PC-3 (cell line): ENCODE measurements around the gene NDE1. TPM values are rescaled to one million over a fixed set of nuclear protein-coding genes. Genes with fewer than 3 reads are reported as not detected.

Source experiments
- ATAC-seq: fragments of 200-7000 bp; cut with Tn5 transposase; 2 replicates; pipeline ENCODE4 v1.9.1; 2020; ENCODE audit warnings: mild to moderate bottlenecking, moderate library complexity
- BruUV-seq: library from RNA; stranded (reverse); fragments of 400-500 nt; replicated peaks from 2 replicates; lab custom pipeline; 2021; lab: Mats Ljungman, UMichigan
- CTCF ChIA-PET: fragments of 300-600 bp; sonication (Branson Sonifier 250); formaldehyde crosslinking; loops from one replicate; lab custom pipeline; 2022; ENCODE audit warnings: antibody characterized with exemption; lab: Charles Lee
- POLR2A ChIA-PET: fragments of 300-600 bp; sonication (Branson Sonifier 250); formaldehyde crosslinking; loops from one replicate; lab custom pipeline; 2022; ENCODE audit warnings: antibody characterized with exemption; ENCODE audit not compliant: unreplicated experiment; lab: Charles Lee
- DNase-seq: peaks from one replicate; pipeline ENCODE4 v3.0.0-alpha.2; 2015
- H2AFZ ChIP-seq: fragments of 300-600 bp; sonication (generic); 2 replicates; pipeline ENCODE4 v1.6.0; 2016; ENCODE audit warnings: antibody characterized with exemption, low read length
- H3F3A ChIP-seq: fragments of 300-600 bp; sonication (generic); one replicate; pipeline ENCODE4 v1.6.0; 2017; ENCODE audit warnings: antibody characterized with exemption, low read length, control low read depth, mild to moderate bottlenecking; ENCODE audit not compliant: unreplicated experiment
- H3K27ac ChIP-seq: fragments of 300-600 bp; sonication (generic); 2 replicates; pipeline ENCODE4 v1.5.1; 2016; ENCODE audit warnings: mild to moderate bottlenecking, low read length
- H3K27me3 ChIP-seq: fragments of 300-600 bp; sonication (generic); 2 replicates; pipeline ENCODE4 v1.6.1; 2016; ENCODE audit warnings: low read length, mixed read lengths
- H3K36me3 ChIP-seq: fragments of 300-600 bp; sonication (generic); 2 replicates; pipeline ENCODE4 v1.6.1; 2016; ENCODE audit warnings: low read depth, mixed run types, low read length, mixed read lengths
- H3K4me1 ChIP-seq: fragments of 300-600 bp; sonication (generic); 2 replicates; pipeline ENCODE4 v1.5.1; 2016; ENCODE audit warnings: low read length; ENCODE audit not compliant: insufficient read depth
- H3K4me2 ChIP-seq: fragments of 300-600 bp; sonication (generic); 2 replicates; pipeline ENCODE4 v1.6.0; 2016; ENCODE audit warnings: low read length
- H3K4me3 ChIP-seq: fragments of 300-600 bp; sonication (generic); 2 replicates; pipeline ENCODE4 v1.5.1; 2016; ENCODE audit warnings: mild to moderate bottlenecking, low read length, mixed read lengths
- H3K79me2 ChIP-seq: fragments of 300-600 bp; sonication (generic); 2 replicates; pipeline ENCODE4 v1.6.1; 2017; ENCODE audit warnings: low read length, mixed read lengths
- H3K9ac ChIP-seq: fragments of 300-600 bp; sonication (generic); 2 replicates; pipeline ENCODE4 v1.6.0; 2016; ENCODE audit warnings: mild to moderate bottlenecking, low read length
- H3K9me2 ChIP-seq: fragments of 300-600 bp; sonication (generic); replicated peaks from 2 replicates; pipeline ENCODE4 v1.6.1; 2016; ENCODE audit warnings: mixed run types, low read length, mixed read lengths
- H3K9me3 ChIP-seq: fragments of 300-600 bp; sonication (generic); 2 replicates; pipeline ENCODE4 v1.6.1; 2016; ENCODE audit warnings: low read length, mixed read lengths
- H4K20me1 ChIP-seq: fragments of 300-600 bp; sonication (generic); 2 replicates; pipeline ENCODE4 v1.6.1; 2016; ENCODE audit warnings: low read length, mixed read lengths
- EZH2 ChIP-seq: fragments of 300-600 bp; sonication (generic); IDR thresholded peaks from one replicate; pipeline ENCODE4 v1.6.1; 2017; ENCODE audit warnings: antibody characterized with exemption, mild to moderate bottlenecking, low read length; ENCODE audit not compliant: unreplicated experiment
- EZH2phosphoT487 ChIP-seq: fragments of 300-600 bp; sonication (generic); IDR thresholded peaks from 2 replicates; pipeline ENCODE4 v1.6.1; 2018; ENCODE audit warnings: mild to moderate bottlenecking, antibody characterized with exemption, low read length, borderline replicate concordance
- intact Hi-C: fragments of 100-400 bp; cut with micrococcal nuclease; formaldehyde crosslinking; loops from 2 replicates; pipeline ENCODE4 v1.9.0; 2023
- total RNA-seq: library from RNA; depleted of rRNA; stranded (reverse); fragments of >200 nt; gene quantifications from 2 replicates; pipeline ENCODE4 v1.2.3, GENCODE V29; 2014
- TF ChIP-seq, protein P1 (sequence below): fragments of 300-600 bp; sonication (generic); conservative IDR thresholded peaks from 2 replicates; pipeline ENCODE4 v1.5.1; 2017; ENCODE audit warnings: antibody characterized with exemption, low read depth, mild to moderate bottlenecking, low read length

NDE1 gene
- total RNA-seq, 1 experiment from 2014 or later: 24.9 TPM

DNA sequence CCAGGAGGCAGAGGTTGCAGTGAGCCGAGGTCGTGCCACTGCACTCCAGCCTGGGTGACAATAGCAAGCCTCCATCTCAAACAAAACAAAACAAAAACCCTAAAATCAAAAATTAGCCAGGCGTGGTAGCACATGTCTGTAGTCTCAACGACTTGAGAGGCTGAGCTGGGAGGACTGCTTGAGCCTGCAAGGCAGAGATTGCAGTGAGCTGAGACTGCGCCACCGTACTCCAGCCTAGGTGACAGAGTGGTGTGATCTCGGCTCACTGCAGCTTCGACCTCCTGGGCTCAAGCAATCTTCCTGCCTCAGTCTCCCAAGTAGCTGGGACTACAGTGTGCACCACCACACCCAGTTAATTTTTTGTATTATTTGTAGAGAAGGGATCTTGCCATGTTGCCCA lies 119.2 kb downstream of the NDE1 start:
- no peak overlapping the region for H3K4me3 ChIP-seq
- POLR2A ChIA-PET: no interaction called here
- no peaks in the 10 kb centered on the region for H3K9me3 ChIP-seq
- no peak for ATAC-seq
- no peaks in the 10 kb centered on the region for H3K9me2 ChIP-seq
- H3F3A ChIP-seq: no peaks in the 10 kb centered on the region
- DNase-seq: no peak
- no peaks in the 10 kb centered on the region for H3K36me3 ChIP-seq
- H3K27me3 ChIP-seq: no peaks in the 10 kb centered on the region
- intact Hi-C loops: no loop called here
- H3K4me1 ChIP-seq: no peaks in the 10 kb centered on the region
- H4K20me1 ChIP-seq: no peaks in the 10 kb centered on the region
- no peak overlapping the region for H3K9ac ChIP-seq
- TF ChIP-seq, protein P1, sequence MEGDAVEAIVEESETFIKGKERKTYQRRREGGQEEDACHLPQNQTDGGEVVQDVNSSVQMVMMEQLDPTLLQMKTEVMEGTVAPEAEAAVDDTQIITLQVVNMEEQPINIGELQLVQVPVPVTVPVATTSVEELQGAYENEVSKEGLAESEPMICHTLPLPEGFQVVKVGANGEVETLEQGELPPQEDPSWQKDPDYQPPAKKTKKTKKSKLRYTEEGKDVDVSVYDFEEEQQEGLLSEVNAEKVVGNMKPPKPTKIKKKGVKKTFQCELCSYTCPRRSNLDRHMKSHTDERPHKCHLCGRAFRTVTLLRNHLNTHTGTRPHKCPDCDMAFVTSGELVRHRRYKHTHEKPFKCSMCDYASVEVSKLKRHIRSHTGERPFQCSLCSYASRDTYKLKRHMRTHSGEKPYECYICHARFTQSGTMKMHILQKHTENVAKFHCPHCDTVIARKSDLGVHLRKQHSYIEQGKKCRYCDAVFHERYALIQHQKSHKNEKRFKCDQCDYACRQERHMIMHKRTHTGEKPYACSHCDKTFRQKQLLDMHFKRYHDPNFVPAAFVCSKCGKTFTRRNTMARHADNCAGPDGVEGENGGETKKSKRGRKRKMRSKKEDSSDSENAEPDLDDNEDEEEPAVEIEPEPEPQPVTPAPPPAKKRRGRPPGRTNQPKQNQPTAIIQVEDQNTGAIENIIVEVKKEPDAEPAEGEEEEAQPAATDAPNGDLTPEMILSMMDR: no peak
- TF ChIP-seq EZH2phosphoT487: no peak
- TF ChIP-seq EZH2: no peak
- no TSS peak for BruUV-seq
- no peak overlapping the region for H3K27ac ChIP-seq
- no peaks in the 10 kb centered on the region for H3K79me2 ChIP-seq
- H2AFZ ChIP-seq: no peak overlapping the region
- CTCF ChIA-PET: no interaction called here
- H3K4me2 ChIP-seq: no peak overlapping the region

DNA sequence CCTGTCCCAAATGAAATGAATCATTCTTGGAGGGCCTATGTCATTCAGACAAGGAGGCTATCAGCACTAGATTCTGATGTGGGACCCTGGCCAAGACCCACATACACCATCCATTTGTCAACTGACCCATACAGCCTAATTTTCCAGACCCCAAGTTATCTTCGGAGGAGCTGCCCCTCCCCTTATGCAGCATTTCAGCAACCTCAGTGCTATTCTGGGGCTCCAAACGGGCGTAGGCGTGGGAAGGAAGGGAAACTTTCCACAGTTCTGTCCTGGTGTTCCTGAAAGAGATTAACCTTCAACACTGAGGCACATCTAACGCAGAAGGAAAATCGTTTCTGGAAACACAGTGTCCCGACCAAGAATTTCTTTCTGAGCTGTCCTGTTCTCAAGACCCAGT lies 120.1 kb downstream of the NDE1 start:
- Histone ChIP-seq H3K4me1 (no peaks in the 10 kb centered on the region), H3K4me2 (no peak overlapping the region), H3K4me3 (no peak overlapping the region), H3F3A (no peaks in the 10 kb centered on the region), H3K27me3 (no peaks in the 10 kb centered on the region), H3K79me2 (no peaks in the 10 kb centered on the region), H3K9me3 (no peaks in the 10 kb centered on the region), H4K20me1 (no peaks in the 10 kb centered on the region), H3K9ac (no peak overlapping the region), H3K9me2 (no peaks in the 10 kb centered on the region), H3K27ac (no peak overlapping the region), H2AFZ (no peak overlapping the region), H3K36me3 (no peaks in the 10 kb centered on the region)
- ChIA-PET POLR2A (interaction anchor here (0.6 kb wide), 1 partner anchor 34 kb away, joined by 3 read pairs; no protein-coding TSS in a partner anchor), CTCF (interaction anchor here (0.5 kb wide), 1 partner anchor 52 kb away, joined by 3 read pairs; no protein-coding TSS in a partner anchor)
- TF ChIP-seq, protein P1: no peak
- TF ChIP-seq EZH2phosphoT487: no peak
- TF ChIP-seq EZH2: no peak
- BruUV-seq: no TSS peak
- ATAC-seq: no peak
- intact Hi-C loops: no loop called here
- no peak for DNase-seq

DNA sequence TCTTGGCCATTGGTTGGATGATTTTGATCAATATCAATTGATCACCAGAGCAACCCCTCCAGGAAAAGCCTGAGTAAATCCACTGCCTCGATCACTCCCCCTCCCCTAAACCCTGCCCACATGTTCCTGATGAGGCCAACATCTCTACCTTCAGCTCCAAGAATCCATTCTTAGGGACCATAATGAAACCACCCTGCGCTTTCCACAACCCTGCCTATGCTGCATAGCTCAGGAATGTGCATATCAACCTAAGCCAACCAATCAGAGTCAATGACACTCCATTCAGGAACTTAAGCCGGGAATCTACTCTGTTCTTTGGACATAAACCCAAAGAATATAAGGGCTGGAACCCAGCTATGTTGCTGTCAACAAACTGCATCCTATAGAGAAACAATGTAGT lies 120.5 kb downstream of the NDE1 start:
- TF ChIP-seq EZH2 (no peak), EZH2phosphoT487 (no peak)
- TF ChIP-seq, protein P1: no peak
- DNase-seq (no peak), ATAC-seq (no peak)
- H3K79me2 ChIP-seq: no peaks in the 10 kb centered on the region
- CTCF ChIA-PET: interaction anchor here (0.5 kb wide), 1 partner anchor 51 kb away, joined by 3 read pairs; no protein-coding TSS in a partner anchor
- no peaks in the 10 kb centered on the region for H3K4me1 ChIP-seq
- no peaks in the 10 kb centered on the region for H3F3A ChIP-seq
- intact Hi-C loops: no loop called here
- H3K9me2 ChIP-seq: no peaks in the 10 kb centered on the region
- no peaks in the 10 kb centered on the region for H3K27me3 ChIP-seq
- H3K9ac ChIP-seq: no peak overlapping the region
- no peak overlapping the region for H2AFZ ChIP-seq
- no peaks in the 10 kb centered on the region for H3K36me3 ChIP-seq
- no peak overlapping the region for H3K27ac ChIP-seq
- H3K4me2 ChIP-seq: no peak overlapping the region
- no TSS peak for BruUV-seq
- no peaks in the 10 kb centered on the region for H4K20me1 ChIP-seq
- no peak overlapping the region for H3K4me3 ChIP-seq
- POLR2A ChIA-PET: interaction anchor here (0.6 kb wide), 1 partner anchor 34 kb away, joined by 3 read pairs; no protein-coding TSS in a partner anchor
- no peaks in the 10 kb centered on the region for H3K9me3 ChIP-seq
